ENCODE results near the gene APBA2.

The APBA2 gene

GRCh38 chr15:28942046-28942445 is 56.3 kb downstream of the APBA2 start:
- DNase-seq: no peak

GRCh38 chr15:28942571-28942970 is 56.8 kb downstream of the APBA2 start:
- DNase-seq: no peak

- DNase-seq: no peak
Measured at GRCh38 chr15:28943146-28943545, 57.4 kb downstream of the APBA2 start.

- DNase-seq: no peak
Measured at GRCh38 chr15:28943611-28944230, 57.9 kb downstream of the APBA2 start.

- DNase-seq: no peak
Measured at GRCh38 chr15:28944286-28944685, 58.5 kb downstream of the APBA2 start.

- DNase-seq: no peak
Measured at GRCh38 chr15:28944696-28945300, 59.0 kb downstream of the APBA2 start.

GRCh38 chr15:28945626-28946230 is 60.0 kb downstream of the APBA2 start:
- DNase-seq: no peak

GRCh38 chr15:28946803-28947202 is 61.0 kb downstream of the APBA2 start:
- no peak for DNase-seq

GRCh38 chr15:28947221-28947674 is 61.5 kb downstream of the APBA2 start:
- no peak for DNase-seq

GRCh38 chr15:28948036-28948435 is 62.3 kb downstream of the APBA2 start:
- DNase-seq: no peak

- no peak for DNase-seq
Measured at GRCh38 chr15:28950916-28951315, 65.1 kb downstream of the APBA2 start.

- DNase-seq: no peak
Measured at GRCh38 chr15:28952666-28953491, 67.1 kb downstream of the APBA2 start.

GRCh38 chr15:28953573-28954195 is 67.9 kb downstream of the APBA2 start:
- DNase-seq: no peak

- DNase-seq: no peak
Measured at GRCh38 chr15:28954466-28955159, 68.8 kb downstream of the APBA2 start.

GRCh38 chr15:28955160-28955992 is 69.6 kb downstream of the APBA2 start:
- DNase-seq: no peak

- no peak for DNase-seq
Measured at GRCh38 chr15:28955993-28956421, 70.2 kb downstream of the APBA2 start.

- DNase-seq: no peak
Measured at GRCh38 chr15:28956491-28956890, 70.7 kb downstream of the APBA2 start.

- no peak for DNase-seq
Measured at GRCh38 chr15:28957606-28958498, 72.1 kb downstream of the APBA2 start.

GRCh38 chr15:28959326-28959725 is 73.6 kb downstream of the APBA2 start:
- DNase-seq: no peak

- no peak for DNase-seq
Measured at GRCh38 chr15:28960979-28961378, 75.2 kb downstream of the APBA2 start.

Data from DMS153 (cell line).